ENCODE data around the gene SLC17A1.

Gene SLC17A1

DNA sequence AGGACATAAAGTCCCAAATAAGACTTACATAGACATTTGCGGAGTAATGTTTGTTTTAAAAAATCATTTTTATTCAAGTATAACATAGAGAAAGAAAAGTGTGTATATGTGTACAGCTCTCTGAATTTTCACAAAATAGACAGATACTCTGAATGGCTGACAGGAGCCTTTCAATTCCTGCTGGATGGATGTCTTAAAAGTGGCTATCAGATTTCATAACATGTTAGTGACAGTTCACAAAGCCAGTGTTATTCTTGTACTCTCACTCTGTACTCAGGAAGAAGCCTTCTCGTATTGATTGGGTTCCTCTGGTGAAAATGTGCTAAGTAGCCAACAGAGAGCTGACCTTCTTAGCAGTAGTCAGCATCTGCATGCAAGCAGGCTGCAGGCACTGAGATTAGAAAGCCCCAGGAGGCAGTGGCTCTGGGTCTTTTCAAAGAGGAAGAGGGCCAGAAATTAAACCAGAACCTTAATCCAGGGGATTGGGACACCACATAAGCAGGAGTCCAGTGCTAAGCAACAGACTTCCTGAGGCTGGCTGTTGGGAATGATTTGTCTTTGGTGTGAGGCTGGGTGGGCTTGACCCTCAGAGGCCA, 57.6 kb downstream of the SLC17A1 start:
- DNase-seq (ENCODE audit: insufficient read length, low spot score) (no peak), FAIRE-seq (no peak)
- TF ChIP-seq TAF1 (IDR thresholded peaks at IDR 0.05; ENCODE audit: low read depth, low read length) (no peak), POU2F2 (IDR thresholded peaks at IDR 0.05; ENCODE audit: low read depth, low read length) (no peak), POLR2AphosphoS5 (IDR thresholded peaks at IDR 0.05; ENCODE audit: low read depth, low read length) (no peak), SPI1 (IDR thresholded peaks at IDR 0.05; ENCODE audit: low read depth, low read length) (no peak), PAX5 (IDR thresholded peaks at IDR 0.05; ENCODE audit: insufficient read depth, low read length, severe bottlenecking) (no peak), POLR2A (IDR thresholded peaks at IDR 0.05; ENCODE audit: low read depth, low read length) (no peak)

DNA sequence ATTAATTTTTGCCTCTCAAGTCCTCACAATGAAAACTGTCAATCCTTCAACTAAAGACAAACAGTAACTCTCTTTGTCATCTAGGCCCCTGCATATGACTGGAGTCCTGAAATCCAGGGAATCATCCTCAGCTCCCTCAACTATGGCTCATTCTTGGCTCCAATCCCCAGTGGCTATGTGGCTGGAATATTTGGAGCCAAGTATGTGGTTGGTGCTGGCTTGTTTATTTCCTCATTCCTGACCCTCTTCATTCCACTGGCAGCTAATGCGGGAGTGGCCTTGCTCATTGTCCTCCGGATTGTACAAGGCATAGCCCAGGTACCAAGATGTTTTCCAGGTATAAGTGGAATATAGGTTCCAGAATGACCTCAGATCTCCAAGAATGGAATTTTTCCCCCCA, 61.9 kb downstream of the SLC17A1 start:
- no peak for TF ChIP-seq POLR2AphosphoS5 (IDR thresholded peaks at IDR 0.05; ENCODE audit: low read depth, low read length)
- TF ChIP-seq PAX5 (IDR thresholded peaks at IDR 0.05; ENCODE audit: insufficient read depth, low read length, severe bottlenecking): no peak
- no peak for TF ChIP-seq POU2F2 (IDR thresholded peaks at IDR 0.05; ENCODE audit: low read depth, low read length)
- TF ChIP-seq SPI1 (IDR thresholded peaks at IDR 0.05; ENCODE audit: low read depth, low read length): no peak
- no peak for TF ChIP-seq TAF1 (IDR thresholded peaks at IDR 0.05; ENCODE audit: low read depth, low read length)
- FAIRE-seq (no peak), DNase-seq (ENCODE audit: insufficient read length, low spot score) (no peak)

DNA sequence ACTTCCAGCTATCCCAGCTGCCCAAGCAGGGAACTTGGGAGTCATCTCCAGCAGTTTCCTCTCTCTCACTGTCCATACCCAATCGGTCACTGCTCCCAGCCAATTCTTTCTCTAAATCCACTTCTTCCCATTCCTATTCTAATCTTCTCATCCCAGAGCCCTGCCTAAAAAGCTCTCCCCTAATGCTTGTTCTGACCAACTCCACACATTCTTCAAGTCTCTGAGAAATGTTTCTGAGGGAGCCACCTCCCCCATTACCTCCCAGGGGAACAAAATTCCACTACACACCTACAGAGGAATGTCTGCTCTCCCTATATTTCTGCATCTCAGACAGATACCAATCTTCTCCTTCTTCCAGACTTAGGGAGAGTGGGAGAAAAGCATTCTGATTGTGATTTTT, 63.3 kb downstream of the SLC17A1 start:
- DNase-seq (ENCODE audit: insufficient read length, low spot score) (no peak), FAIRE-seq (no peak)
- TF ChIP-seq SPI1 (IDR thresholded peaks at IDR 0.05; ENCODE audit: low read depth, low read length): no peak
- TF ChIP-seq POLR2AphosphoS5 (IDR thresholded peaks at IDR 0.05; ENCODE audit: low read depth, low read length): no peak
- TF ChIP-seq POLR2A (IDR thresholded peaks at IDR 0.05; ENCODE audit: low read depth, low read length): no peak
- TF ChIP-seq POU2F2 (IDR thresholded peaks at IDR 0.05; ENCODE audit: low read depth, low read length): no peak
- TF ChIP-seq PAX5 (IDR thresholded peaks at IDR 0.05; ENCODE audit: insufficient read depth, low read length, severe bottlenecking): no peak
- TF ChIP-seq TAF1 (IDR thresholded peaks at IDR 0.05; ENCODE audit: low read depth, low read length): no peak

DNA sequence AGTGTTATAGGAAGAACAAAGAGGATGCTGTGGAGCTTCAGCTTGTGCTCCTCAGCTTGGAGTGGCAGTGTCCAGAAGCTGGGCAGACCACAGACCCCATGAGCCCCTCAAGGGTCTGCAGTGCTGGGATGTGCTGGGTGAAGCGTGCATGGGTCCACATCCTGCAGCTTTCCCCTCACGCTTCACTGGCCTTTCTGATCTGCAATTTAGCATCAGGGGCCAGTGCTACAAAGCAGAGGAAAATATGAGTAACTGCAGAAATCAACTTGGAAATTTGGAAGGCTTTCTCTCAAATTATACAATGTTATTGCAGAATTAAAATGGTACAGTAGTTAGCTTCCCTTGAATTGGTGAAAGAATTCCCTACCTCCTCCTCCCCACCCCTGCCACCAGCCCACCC, 67.2 kb downstream of the SLC17A1 start:
- FAIRE-seq (no peak), DNase-seq (ENCODE audit: insufficient read length, low spot score) (no peak)
- no peak for TF ChIP-seq POLR2AphosphoS5 (IDR thresholded peaks at IDR 0.05; ENCODE audit: low read depth, low read length)
- TF ChIP-seq PAX5 (IDR thresholded peaks at IDR 0.05; ENCODE audit: insufficient read depth, low read length, severe bottlenecking): no peak
- TF ChIP-seq TAF1 (IDR thresholded peaks at IDR 0.05; ENCODE audit: low read depth, low read length): no peak
- no peak for TF ChIP-seq POU2F2 (IDR thresholded peaks at IDR 0.05; ENCODE audit: low read depth, low read length)
- no peak for TF ChIP-seq SPI1 (IDR thresholded peaks at IDR 0.05; ENCODE audit: low read depth, low read length)
- TF ChIP-seq POLR2A (IDR thresholded peaks at IDR 0.05; ENCODE audit: low read depth, low read length): no peak

DNA sequence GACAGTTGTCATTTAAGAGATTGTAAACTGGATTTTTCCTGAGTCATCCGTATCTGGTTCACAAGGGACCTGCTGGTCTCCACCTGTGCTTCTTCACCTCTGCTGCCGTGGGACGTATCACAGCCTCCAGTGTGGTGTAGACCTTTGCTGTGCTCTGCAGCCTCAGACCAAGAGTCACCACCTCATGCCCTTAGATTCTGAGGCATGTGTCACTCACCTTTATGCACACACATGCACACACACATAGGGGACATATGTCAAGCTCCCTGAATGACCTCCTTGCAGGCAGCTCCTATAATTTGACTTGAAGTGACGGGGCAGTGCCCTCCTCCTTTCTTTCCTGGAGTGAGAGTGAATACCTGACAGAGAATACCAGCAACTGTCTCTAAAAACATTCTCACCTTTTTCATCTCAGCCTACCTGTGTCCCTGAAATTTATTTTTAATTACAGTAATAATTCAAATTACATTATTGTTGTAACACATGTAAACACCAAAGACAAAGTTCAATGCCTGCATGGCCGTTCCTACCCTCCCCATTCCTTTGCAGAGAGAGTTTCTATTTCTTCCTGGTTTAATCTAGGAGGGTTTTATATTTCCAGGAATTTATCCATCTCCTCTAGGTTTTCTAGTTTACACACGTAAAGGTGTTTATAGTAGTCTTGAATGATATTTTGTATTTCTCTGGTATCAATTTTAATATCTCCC, 73.8 kb downstream of the SLC17A1 start:
- TF ChIP-seq PAX5 (IDR thresholded peaks at IDR 0.05; ENCODE audit: insufficient read depth, low read length, severe bottlenecking): no peak
- no peak for TF ChIP-seq TAF1 (IDR thresholded peaks at IDR 0.05; ENCODE audit: low read depth, low read length)
- no peak for TF ChIP-seq POLR2A (IDR thresholded peaks at IDR 0.05; ENCODE audit: low read depth, low read length)
- no peak for TF ChIP-seq POLR2AphosphoS5 (IDR thresholded peaks at IDR 0.05; ENCODE audit: low read depth, low read length)
- TF ChIP-seq POU2F2 (IDR thresholded peaks at IDR 0.05; ENCODE audit: low read depth, low read length): no peak
- FAIRE-seq: no peak

DNA sequence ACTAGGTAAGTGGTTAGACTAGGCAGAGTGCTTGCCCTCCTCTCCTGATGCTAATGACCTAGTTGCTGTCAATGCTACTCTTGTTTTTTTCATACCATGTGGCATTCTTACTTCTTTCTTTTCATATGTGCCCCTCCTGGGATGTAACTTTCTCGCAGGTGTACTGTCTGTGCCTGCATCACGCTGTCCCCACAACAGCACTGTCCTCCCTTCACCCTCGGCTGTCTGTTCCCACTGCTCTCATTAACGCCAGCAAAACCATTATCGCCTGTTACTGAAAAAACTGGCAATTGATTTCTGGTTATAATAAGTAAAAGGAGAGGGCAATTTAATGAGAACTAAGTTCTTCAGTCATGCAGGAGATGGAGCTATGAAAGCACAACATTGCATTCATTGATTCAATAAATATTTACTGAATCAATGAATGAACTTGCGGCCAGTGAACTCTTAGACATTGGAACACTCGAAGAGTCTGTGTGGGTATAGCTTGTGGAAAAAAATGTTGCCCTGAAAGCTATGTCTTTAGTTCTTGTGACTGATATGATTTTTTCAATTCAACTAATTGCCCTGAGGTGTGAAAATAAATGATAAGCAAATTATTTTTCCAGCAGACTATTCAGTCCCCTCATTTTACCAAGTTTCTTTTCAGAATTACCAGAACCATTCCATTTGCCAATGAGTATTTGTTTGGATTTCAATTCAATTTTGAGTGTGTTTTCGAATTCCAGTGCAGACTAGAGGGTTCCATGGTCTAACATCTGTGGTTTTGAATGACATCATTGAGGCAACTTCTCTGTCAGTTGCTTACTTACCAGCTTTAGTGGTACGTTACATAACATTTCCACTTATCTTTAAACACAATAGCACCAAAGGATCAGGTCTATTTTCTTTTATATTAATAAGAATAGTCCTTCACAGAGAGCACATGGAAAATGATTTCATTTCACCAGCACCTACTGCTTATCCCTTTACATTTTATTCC, 75.2 kb downstream of the SLC17A1 start:
- FAIRE-seq (no peak), DNase-seq (ENCODE audit: insufficient read length, low spot score) (no peak)
- TF ChIP-seq SPI1 (IDR thresholded peaks at IDR 0.05; ENCODE audit: low read depth, low read length): no peak
- TF ChIP-seq POLR2AphosphoS5 (IDR thresholded peaks at IDR 0.05; ENCODE audit: low read depth, low read length): no peak
- no peak for TF ChIP-seq PAX5 (IDR thresholded peaks at IDR 0.05; ENCODE audit: insufficient read depth, low read length, severe bottlenecking)
- TF ChIP-seq POU2F2 (IDR thresholded peaks at IDR 0.05; ENCODE audit: low read depth, low read length): no peak

More for the DNA sequence above, 73.8 kb downstream of the SLC17A1 start:
- DNase-seq (ENCODE audit: insufficient read length, low spot score): no peak

DNA sequence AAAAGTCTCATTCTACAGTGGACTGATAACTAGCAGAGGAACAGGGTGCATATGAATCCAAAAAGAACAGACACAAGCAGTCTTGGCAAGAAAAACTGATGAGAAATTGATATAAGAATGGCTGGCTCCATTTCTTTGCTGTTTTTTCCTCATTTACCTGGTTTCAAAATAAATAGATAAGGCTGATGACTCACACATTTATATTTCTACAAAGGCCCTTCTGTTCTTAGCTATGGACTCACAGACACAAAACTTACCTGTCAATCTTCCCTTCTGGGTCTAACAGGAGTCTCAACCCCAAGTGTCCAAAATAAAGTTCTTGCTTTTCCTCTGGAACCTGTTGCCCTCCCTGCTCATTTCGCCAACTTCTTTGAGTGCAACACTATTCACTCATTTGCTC, 76.4 kb downstream of the SLC17A1 start:
- no peak for FAIRE-seq

DNA sequence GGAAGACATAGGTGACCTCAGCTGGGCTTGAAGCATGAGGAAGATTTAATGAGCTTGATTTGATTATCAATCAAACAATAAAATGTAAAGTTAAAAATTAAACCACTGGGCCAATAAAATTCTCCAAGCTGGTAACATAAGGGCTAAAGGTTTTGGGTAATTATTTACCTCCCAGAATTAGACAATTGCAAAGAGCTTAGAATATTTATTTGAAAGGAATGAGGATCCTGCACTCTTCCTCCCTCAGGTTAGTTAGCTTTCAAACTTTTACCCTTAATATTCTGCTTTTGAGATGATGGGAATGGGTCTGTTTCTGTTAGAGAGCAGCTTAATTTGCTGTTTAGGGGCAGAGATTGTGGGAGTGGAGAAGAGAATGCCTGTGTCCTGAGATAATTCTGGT, 77.3 kb downstream of the SLC17A1 start, which contains the start of gene SLC17A4:
SLC17A4 (plus strand) TSS at position 208 of the 400 bp plus-strand sequence. CDS start 7,221 bp downstream, outside the sequence.
- no peak for DNase-seq (ENCODE audit: insufficient read length, low spot score)
- FAIRE-seq: no peak
- TF ChIP-seq TAF1 (IDR thresholded peaks at IDR 0.05; ENCODE audit: low read depth, low read length) (no peak), SPI1 (IDR thresholded peaks at IDR 0.05; ENCODE audit: low read depth, low read length) (no peak), POLR2A (IDR thresholded peaks at IDR 0.05; ENCODE audit: low read depth, low read length) (no peak), POLR2AphosphoS5 (IDR thresholded peaks at IDR 0.05; ENCODE audit: low read depth, low read length) (no peak), POU2F2 (IDR thresholded peaks at IDR 0.05; ENCODE audit: low read depth, low read length) (no peak), PAX5 (IDR thresholded peaks at IDR 0.05; ENCODE audit: insufficient read depth, low read length, severe bottlenecking) (no peak)

More for the DNA sequence above, 76.4 kb downstream of the SLC17A1 start:
- TF ChIP-seq SPI1 (IDR thresholded peaks at IDR 0.05; ENCODE audit: low read depth, low read length) (no peak), PAX5 (IDR thresholded peaks at IDR 0.05; ENCODE audit: insufficient read depth, low read length, severe bottlenecking) (no peak), TAF1 (IDR thresholded peaks at IDR 0.05; ENCODE audit: low read depth, low read length) (no peak), POU2F2 (IDR thresholded peaks at IDR 0.05; ENCODE audit: low read depth, low read length) (no peak), POLR2AphosphoS5 (IDR thresholded peaks at IDR 0.05; ENCODE audit: low read depth, low read length) (no peak), POLR2A (IDR thresholded peaks at IDR 0.05; ENCODE audit: low read depth, low read length) (no peak)
- no peak for DNase-seq (ENCODE audit: insufficient read length, low spot score)

DNA sequence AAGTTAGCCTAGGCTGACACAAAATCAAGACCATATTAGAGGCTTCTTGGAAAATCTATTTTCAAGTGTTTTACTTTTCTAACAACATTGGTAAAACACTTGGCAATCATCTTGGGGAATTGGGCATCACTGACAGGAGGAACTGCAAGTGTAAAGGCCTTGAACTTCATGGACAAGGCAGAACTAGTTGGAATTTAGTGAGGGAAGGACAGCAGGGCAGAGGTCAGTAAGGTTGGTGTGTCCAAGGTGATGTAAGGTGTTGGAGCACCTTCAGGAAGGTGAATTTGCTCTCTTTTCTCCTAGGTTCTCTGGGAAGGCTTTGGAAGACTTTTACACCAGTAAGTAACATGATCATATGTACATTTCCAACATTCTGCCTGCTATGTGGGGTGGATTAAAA, 78.8 kb downstream of the SLC17A1 start:
- FAIRE-seq: no peak

More for the DNA sequence above, 78.8 kb downstream of the SLC17A1 start:
- DNase-seq (ENCODE audit: insufficient read length, low spot score): no peak
- TF ChIP-seq POLR2AphosphoS5 (IDR thresholded peaks at IDR 0.05; ENCODE audit: low read depth, low read length) (no peak), SPI1 (IDR thresholded peaks at IDR 0.05; ENCODE audit: low read depth, low read length) (no peak), PAX5 (IDR thresholded peaks at IDR 0.05; ENCODE audit: insufficient read depth, low read length, severe bottlenecking) (no peak), POLR2A (IDR thresholded peaks at IDR 0.05; ENCODE audit: low read depth, low read length) (no peak)
